Subcutaneous abdominal adipose tissue (tissue), 5 donors: Measurements from ENCODE around the gene CREBBP.

Experiments used
- H3K27ac ChIP-seq: one replicate; pipeline ENCODE4 v1.7.0; 2013; ENCODE audit warnings: low read depth, mild to moderate bottlenecking, inconsistent platforms, low read length, moderate library complexity
- H3K27me3 ChIP-seq, 5 donors: one replicate each; pipeline ENCODE4 v1.7.0; 2013; ENCODE audit warnings: low read length in 5 of 5, inconsistent platforms in 1 of 5; ENCODE audit not compliant: control insufficient read depth in 5 of 5, insufficient read depth in 4 of 5
- H3K36me3 ChIP-seq, 5 donors: one replicate each; pipeline ENCODE4 v1.7.0; 2013; ENCODE audit warnings: low read length in 5 of 5; ENCODE audit not compliant: control insufficient read depth in 5 of 5, insufficient read depth in 5 of 5
- H3K4me1 ChIP-seq, 5 donors: one replicate each; pipeline ENCODE4 v1.7.0; 2013; ENCODE audit warnings: low read length in 5 of 5, mild to moderate bottlenecking in 3 of 5, moderate library complexity in 1 of 5; ENCODE audit not compliant: control insufficient read depth in 5 of 5, insufficient read depth in 5 of 5
- H3K4me3 ChIP-seq, 5 donors: one replicate each; pipeline ENCODE4 v1.7.0; 2013; ENCODE audit warnings: low read length in 5 of 5, low read depth in 1 of 5
- H3K9ac ChIP-seq, 5 donors: one replicate each; pipeline ENCODE4 v1.7.0; 2013; ENCODE audit warnings: low read length in 5 of 5, mild to moderate bottlenecking in 4 of 5, moderate library complexity in 3 of 5
- H3K9me3 ChIP-seq, 5 donors: one replicate each; pipeline ENCODE4 v1.7.0; 2013; ENCODE audit warnings: low read length in 5 of 5; ENCODE audit not compliant: control insufficient read depth in 5 of 5
- donor health status: healthy.
- donor health status: healthy.
- donor health status: healthy.
- donor health status: healthy.
- donor health status: healthy.

The CREBBP gene

DNA sequence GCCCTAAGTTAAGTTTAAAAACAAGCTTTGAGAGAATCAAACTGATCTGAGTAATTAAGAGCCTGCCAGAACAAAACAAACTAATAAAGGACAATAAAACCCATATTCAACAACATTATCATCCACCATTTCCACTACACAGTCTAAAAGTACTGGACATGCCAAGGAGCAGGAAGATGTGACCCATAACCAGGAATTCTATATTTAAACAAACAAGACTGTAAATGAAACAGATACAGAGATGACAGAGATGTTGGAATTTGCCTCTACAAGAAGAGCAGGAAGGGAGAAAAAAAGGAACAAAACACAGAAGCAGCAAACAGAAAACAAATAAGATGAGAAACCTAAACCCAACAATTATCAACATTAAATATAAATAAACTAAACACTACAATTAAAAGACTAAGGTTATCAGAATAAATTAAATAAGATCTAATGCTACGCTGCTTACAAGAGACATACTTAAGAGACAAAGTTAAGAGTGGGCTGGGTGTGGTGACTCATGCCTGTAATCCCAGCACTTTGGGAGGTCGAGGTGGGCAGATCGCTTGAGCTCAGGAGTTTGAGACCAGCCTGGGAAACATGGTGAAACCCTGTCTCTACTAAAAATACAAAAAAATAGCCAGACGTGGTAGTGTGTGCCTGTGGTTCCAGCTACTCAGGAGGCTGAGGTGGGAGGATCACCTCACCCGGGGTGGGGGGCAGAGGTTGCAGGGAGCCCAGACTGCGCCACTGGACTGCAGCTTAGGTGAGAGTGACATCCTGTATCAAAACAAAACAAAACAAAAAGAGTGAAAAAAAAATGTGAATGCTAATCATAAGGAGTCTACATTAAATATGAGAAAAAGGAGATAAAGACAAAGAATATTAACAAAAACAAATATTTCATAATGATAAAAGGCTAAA is 50.6 kb downstream of the CREBBP start:
- no peak overlapping the region for H3K9ac ChIP-seq
- H3K27ac ChIP-seq: no peak overlapping the region
- peaks cover 0 to 8% (median 6%) of the 10 kb centered on the region in 5 donors for H3K9me3 ChIP-seq
- no peak overlapping the region for H3K4me3 ChIP-seq
- H3K4me1 ChIP-seq: peaks cover 0 to 3% (median 2%) of the 10 kb centered on the region in 5 donors
- peaks cover 0 to 8% (median 2%) of the 10 kb centered on the region in 5 donors for H3K36me3 ChIP-seq
- H3K27me3 ChIP-seq: no peaks in the 10 kb centered on the region

DNA sequence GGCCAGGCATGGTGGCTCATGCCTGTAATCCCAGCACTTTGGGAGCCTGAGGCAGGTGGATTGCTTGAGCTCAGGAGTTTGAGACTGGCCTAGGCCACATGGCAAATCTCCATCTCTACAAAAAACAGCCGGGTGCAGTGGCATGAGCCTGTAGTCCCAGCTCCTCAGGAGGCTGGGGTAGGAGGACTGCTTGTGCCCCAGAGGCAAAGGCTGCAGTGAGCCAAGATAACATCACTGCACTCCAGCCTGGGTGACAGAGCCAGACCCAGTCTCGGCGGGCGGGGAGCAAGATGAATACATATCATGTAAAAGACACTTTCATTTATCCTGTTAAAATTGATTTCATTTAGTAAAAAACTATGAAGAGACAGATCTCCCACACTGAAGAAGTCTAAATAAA is 54.6 kb downstream of the CREBBP start:
- no peak overlapping the region for H3K9ac ChIP-seq
- H3K4me1 ChIP-seq: peaks cover 0 to 40% (median 38%) of the 10 kb centered on the region in 5 donors
- peaks cover 0 to 6% (median 2%) of the 10 kb centered on the region in 5 donors for H3K36me3 ChIP-seq
- H3K9me3 ChIP-seq: no peaks in the 10 kb centered on the region
- no peak overlapping the region for H3K4me3 ChIP-seq
- H3K27ac ChIP-seq: no peak overlapping the region
- H3K27me3 ChIP-seq: no peaks in the 10 kb centered on the region

- peaks cover 0 to 49% (median 45%) of the 10 kb centered on the region in 5 donors for H3K4me1 ChIP-seq
- no peaks in the 10 kb centered on the region for H3K27me3 ChIP-seq
- no peak overlapping the region for H3K4me3 ChIP-seq
- no peak overlapping the region for H3K27ac ChIP-seq
- no peaks in the 10 kb centered on the region for H3K9me3 ChIP-seq
- no peak overlapping the region for H3K9ac ChIP-seq
- H3K36me3 ChIP-seq: peaks cover 0 to 6% (median 2%) of the 10 kb centered on the region in 5 donors
These were observed 55.4 kb downstream of the CREBBP start for GRCh38 chr16:3825103-3825502.

DNA sequence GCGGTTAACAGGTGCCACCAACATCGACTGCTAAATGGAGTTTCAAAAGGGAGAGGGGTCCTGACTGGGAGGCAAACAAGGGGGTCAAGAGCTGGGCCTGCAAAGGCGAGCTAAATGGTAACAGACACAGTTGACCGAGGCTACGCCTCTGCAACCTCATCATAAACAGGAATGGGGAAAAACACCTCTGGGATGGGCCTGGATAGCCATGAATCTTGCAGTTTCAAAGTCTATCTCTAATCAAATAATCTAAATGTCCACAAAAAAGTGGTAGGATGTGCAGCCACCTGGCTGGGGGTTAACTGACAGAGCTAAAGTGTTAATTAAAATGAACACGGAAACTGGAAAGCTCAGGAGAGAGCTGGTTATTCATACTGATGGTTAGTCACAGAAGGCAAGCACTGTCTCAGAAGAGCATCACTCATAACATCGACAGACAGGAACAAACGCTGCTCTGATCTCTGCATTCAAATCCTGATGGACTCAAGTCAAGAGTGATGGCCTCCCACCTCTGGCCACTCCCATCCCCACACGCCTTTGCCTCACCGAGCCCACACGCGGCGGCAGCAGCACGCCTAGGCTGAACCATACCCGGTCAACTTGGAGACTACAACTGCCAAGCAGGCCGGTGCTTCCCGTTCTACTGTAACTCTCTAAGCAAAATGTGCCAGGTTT is 56.3 kb downstream of the CREBBP start:
- Histone ChIP-seq H3K36me3 (peaks cover 0 to 4% (median 0%) of the 10 kb centered on the region in 5 donors), H3K27ac (peak overlapping the region; percentile 2), H3K4me1 (peaks cover 0 to 57% (median 53%) of the 10 kb centered on the region in 5 donors), H3K27me3 (no peaks in the 10 kb centered on the region), H3K9ac (no peak overlapping the region), H3K4me3 (no peak overlapping the region), H3K9me3 (no peaks in the 10 kb centered on the region)

GRCh38 chr16:3823427-3823826 is 57.1 kb downstream of the CREBBP start:
- peaks cover 0 to 4% (median 0%) of the 10 kb centered on the region in 5 donors for H3K36me3 ChIP-seq
- no peaks in the 10 kb centered on the region for H3K9me3 ChIP-seq
- H3K4me1 ChIP-seq: peaks cover 4 to 65% (median 62%) of the 10 kb centered on the region in 5 donors
- H3K27ac ChIP-seq: peak overlapping the region; percentile 2
- peak overlapping the region in 1 of 5 donors; percentile 16 for H3K9ac ChIP-seq
- H3K4me3 ChIP-seq: no peak overlapping the region
- no peaks in the 10 kb centered on the region for H3K27me3 ChIP-seq

- Histone ChIP-seq H3K9me3 (no peaks in the 10 kb centered on the region), H3K36me3 (no peaks in the 10 kb centered on the region), H3K9ac (peak overlapping the region in 2 of 5 donors; percentile 6 to 16), H3K27me3 (no peaks in the 10 kb centered on the region), H3K4me1 (peaks cover 4 to 70% (median 63%) of the 10 kb centered on the region in 5 donors), H3K4me3 (no peak overlapping the region), H3K27ac (no peak overlapping the region)
These were observed 58.0 kb downstream of the CREBBP start for GRCh38 chr16:3822366-3823045.

DNA sequence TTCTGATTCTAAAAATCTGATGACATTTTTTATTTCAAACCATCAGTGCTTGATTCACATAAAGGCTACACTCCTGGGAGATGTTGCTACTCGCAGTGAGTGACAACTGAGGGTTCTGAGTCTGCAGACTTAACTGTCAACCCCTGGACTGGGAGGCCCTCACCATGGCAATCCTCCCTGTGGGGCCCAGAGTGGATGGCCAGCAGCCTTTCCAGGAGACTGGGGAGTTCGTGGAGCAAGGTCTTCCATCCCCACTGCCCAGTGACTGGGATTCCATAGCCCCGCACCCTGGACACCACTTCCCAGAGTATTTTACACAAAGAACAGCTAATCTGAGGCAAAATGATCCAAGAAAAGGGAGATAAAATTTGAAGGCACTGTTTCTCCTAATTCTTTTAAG is 59.3 kb downstream of the CREBBP start:
- no peaks in the 10 kb centered on the region for H3K36me3 ChIP-seq

DNA sequence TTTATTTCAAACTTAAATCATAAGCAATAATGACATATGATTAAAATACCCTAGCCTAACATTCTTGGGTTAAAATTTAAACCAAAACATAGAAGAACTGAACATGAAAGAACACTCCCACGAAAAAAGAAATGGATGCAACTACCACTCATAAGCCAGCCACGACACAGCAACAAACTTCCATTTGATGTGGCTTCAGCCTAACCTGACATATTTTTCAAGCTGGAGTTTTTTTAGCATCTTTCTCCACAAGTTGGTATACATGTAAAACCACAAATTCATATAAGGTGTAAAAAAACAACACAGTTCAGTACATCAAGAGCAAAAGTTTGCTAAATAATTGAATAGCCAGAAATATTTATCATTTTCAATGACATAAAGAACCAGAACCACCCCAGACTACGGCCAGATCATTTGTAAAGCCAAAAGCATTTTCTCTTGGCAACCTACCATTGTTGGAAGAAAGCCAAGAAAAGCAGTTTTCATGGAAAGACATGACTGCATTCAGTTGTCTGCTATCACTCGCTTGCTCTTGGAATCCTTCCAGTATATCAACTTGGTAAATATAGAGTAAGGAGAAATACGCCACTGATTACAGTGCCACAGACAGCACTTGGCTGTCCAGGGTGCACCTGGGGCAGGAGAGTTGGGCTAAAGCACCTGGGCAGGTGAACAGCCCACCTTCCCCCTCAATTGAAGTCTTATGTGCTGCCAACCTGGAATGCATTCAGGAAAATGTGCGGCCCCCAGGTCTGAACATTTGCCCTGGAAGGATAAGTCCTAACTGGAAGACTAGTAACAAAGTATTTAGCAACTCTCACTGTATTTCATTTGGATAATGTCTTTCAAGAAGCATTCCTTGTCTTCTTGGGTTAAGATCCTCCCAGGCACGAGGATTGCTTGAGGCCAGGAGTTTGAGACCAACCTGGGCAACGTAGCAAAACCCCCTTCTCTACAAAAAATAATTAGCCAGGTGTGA is 60.5 kb downstream of the CREBBP start:
- no peaks in the 10 kb centered on the region for H3K9me3 ChIP-seq
- H3K4me3 ChIP-seq: no peak overlapping the region
- H3K27ac ChIP-seq: peak overlapping the region; percentile 34
- no peaks in the 10 kb centered on the region for H3K27me3 ChIP-seq
- H3K36me3 ChIP-seq: no peaks in the 10 kb centered on the region
- H3K4me1 ChIP-seq: peaks cover 4 to 81% (median 70%) of the 10 kb centered on the region in 5 donors
- H3K9ac ChIP-seq: no peak overlapping the region

More for the DNA sequence above, 59.3 kb downstream of the CREBBP start:
- no peak overlapping the region for H3K27ac ChIP-seq
- no peaks in the 10 kb centered on the region for H3K27me3 ChIP-seq
- no peak overlapping the region for H3K9ac ChIP-seq
- peaks cover 4 to 79% (median 70%) of the 10 kb centered on the region in 5 donors for H3K4me1 ChIP-seq
- no peak overlapping the region for H3K4me3 ChIP-seq
- no peaks in the 10 kb centered on the region for H3K9me3 ChIP-seq

- Histone ChIP-seq H3K27ac (peak overlapping the region; percentile 12), H3K4me3 (no peak overlapping the region), H3K9me3 (no peaks in the 10 kb centered on the region), H3K9ac (peak overlapping the region in 1 of 5 donors; percentile 29), H3K4me1 (peaks cover 4 to 75% (median 61%) of the 10 kb centered on the region in 5 donors), H3K36me3 (no peaks in the 10 kb centered on the region), H3K27me3 (no peaks in the 10 kb centered on the region)
These were observed 61.4 kb downstream of the CREBBP start for GRCh38 chr16:3819175-3819527.
